MCF 10A (cell line): ENCODE results near the gene SLC41A3. TPM values are rescaled to one million over a fixed set of nuclear protein-coding genes. Genes with fewer than 3 reads are reported as not detected.

ENCODE experiments used
- BruUV-seq: library from RNA; stranded (reverse); fragments of 400-500 nt; replicated peaks from 2 replicates; lab custom pipeline; 2021; lab: Mats Ljungman, UMichigan
- CTCF ChIA-PET: fragments of 300-600 bp; sonication (Branson Sonifier 250); formaldehyde crosslinking; extraction: SDS; loops from one replicate; lab custom pipeline; 2021; ENCODE audit warnings: antibody characterized with exemption, inconsistent platforms; lab: Yijun Ruan, JAX
- POLR2A ChIA-PET: fragments of 300-600, 350-650 bp; sonication (Branson Sonifier 250); formaldehyde crosslinking; extraction: SDS; loops from one replicate; lab custom pipeline; 2020; ENCODE audit warnings: antibody characterized with exemption, inconsistent platforms; lab: Yijun Ruan, JAX
- DNase-seq: peaks from one replicate; pipeline ENCODE4 v3.0.0-alpha.2; 2018; ENCODE audit not compliant: unreplicated experiment
- H3K27ac Mint-ChIP-seq: one replicate; pipeline ENCODE4 v1.8.0; 2022; ENCODE audit warnings: mild to moderate bottlenecking, low read depth, mixed read lengths; ENCODE audit not compliant: unreplicated experiment
- H3K27me3 Mint-ChIP-seq: one replicate; pipeline ENCODE4 v1.8.0; 2022; ENCODE audit warnings: mixed read lengths; ENCODE audit not compliant: insufficient read depth, unreplicated experiment
- H3K36me3 Mint-ChIP-seq: one replicate; pipeline ENCODE4 v1.8.0; 2022; ENCODE audit warnings: mild to moderate bottlenecking, moderate library complexity, mixed read lengths; ENCODE audit not compliant: insufficient read depth, unreplicated experiment
- H3K4me1 Mint-ChIP-seq: one replicate; pipeline ENCODE4 v1.8.0; 2022; ENCODE audit warnings: mixed read lengths; ENCODE audit not compliant: insufficient read depth, unreplicated experiment
- H3K4me3 Mint-ChIP-seq: one replicate; pipeline ENCODE4 v1.8.0; 2022; ENCODE audit warnings: mild to moderate bottlenecking, moderate library complexity, mixed read lengths; ENCODE audit not compliant: unreplicated experiment
- H3K9me3 Mint-ChIP-seq: one replicate; pipeline ENCODE4 v1.8.0; 2022; ENCODE audit warnings: mixed read lengths; ENCODE audit not compliant: unreplicated experiment
- CTCF ChIP-seq: fragments of 200-600 bp; IDR thresholded peaks from one replicate; pipeline ENCODE4 v1.8.0; 2022; ENCODE audit warnings: antibody characterized with exemption, mild to moderate bottlenecking; ENCODE audit not compliant: unreplicated experiment
- intact Hi-C: fragments of 100-400 bp; cut with micrococcal nuclease; formaldehyde crosslinking; loops from 2 replicates; pipeline ENCODE4 v1.14.1; 2022
- total RNA-seq: library from RNA; stranded (reverse); gene quantifications from 2 replicates; pipeline ENCODE4 v1.2.3, GENCODE V29; 2022

Gene SLC41A3
- total RNA-seq, 1 experiment from 2014 or later: 43.2 TPM

GRCh38 chr3:126126811-126127431, 43.0 kb upstream of the SLC41A3 start:
- POLR2A ChIA-PET: no interaction called here
- BruUV-seq: no TSS peak
- Mint-ChIP-seq H3K27me3 (peaks cover 11% of the 10 kb centered on the region), H3K36me3 (no peaks in the 10 kb centered on the region), H3K4me3 (no peak overlapping the region), H3K4me1 (peaks cover 11% of the 10 kb centered on the region), H3K9me3 (no peaks in the 10 kb centered on the region), H3K27ac (no peak overlapping the region)
- CTCF ChIA-PET: interaction anchor here (0.7 kb wide), 1 partner anchor 110 kb away, joined by 3 read pairs; no protein-coding TSS in a partner anchor
- no peak for DNase-seq
- no peak for TF ChIP-seq CTCF
- intact Hi-C loops: no loop called here

- ChIA-PET POLR2A (no interaction called here), CTCF (interaction anchor here (0.7 kb wide), 1 partner anchor 110 kb away, joined by 3 read pairs; no protein-coding TSS in a partner anchor)
- Mint-ChIP-seq H3K36me3 (no peaks in the 10 kb centered on the region), H3K9me3 (no peaks in the 10 kb centered on the region), H3K4me3 (no peak overlapping the region), H3K27ac (no peak overlapping the region), H3K4me1 (peaks cover 11% of the 10 kb centered on the region), H3K27me3 (peaks cover 11% of the 10 kb centered on the region)
- BruUV-seq: no TSS peak
- intact Hi-C loops: no loop called here
- no peak for TF ChIP-seq CTCF
- DNase-seq: no peak
Observed at GRCh38 chr3:126126286-126126685, 42.4 kb upstream of the SLC41A3 start.

GRCh38 chr3:126125781-126126251, 41.9 kb upstream of the SLC41A3 start:
- H3K27me3 Mint-ChIP-seq: peaks cover 11% of the 10 kb centered on the region
- peaks cover 11% of the 10 kb centered on the region for H3K4me1 Mint-ChIP-seq
- no peaks in the 10 kb centered on the region for H3K36me3 Mint-ChIP-seq
- CTCF ChIA-PET: interaction anchor here (2.0 kb wide), 1 partner anchor 9 kb away, joined by 19 read pairs; no protein-coding TSS in a partner anchor
- H3K27ac Mint-ChIP-seq: no peak overlapping the region
- intact Hi-C loops: no loop called here
- H3K4me3 Mint-ChIP-seq: no peak overlapping the region
- no peak for TF ChIP-seq CTCF
- H3K9me3 Mint-ChIP-seq: no peaks in the 10 kb centered on the region
- POLR2A ChIA-PET: no interaction called here
- no TSS peak for BruUV-seq
- no peak for DNase-seq

- CTCF ChIA-PET: interaction anchor here (2.0 kb wide), 1 partner anchor 9 kb away, joined by 19 read pairs; no protein-coding TSS in a partner anchor
- H3K36me3 Mint-ChIP-seq: no peaks in the 10 kb centered on the region
- intact Hi-C loops: no loop called here
- no peak for TF ChIP-seq CTCF
- no peaks in the 10 kb centered on the region for H3K9me3 Mint-ChIP-seq
- BruUV-seq: no TSS peak
- H3K27me3 Mint-ChIP-seq: peaks cover 11% of the 10 kb centered on the region
- DNase-seq: no peak
- H3K4me3 Mint-ChIP-seq: no peak overlapping the region
- no peak overlapping the region for H3K27ac Mint-ChIP-seq
- POLR2A ChIA-PET: no interaction called here
- H3K4me1 Mint-ChIP-seq: peaks cover 11% of the 10 kb centered on the region
Observed at GRCh38 chr3:126125341-126125740, 41.4 kb upstream of the SLC41A3 start.
